ENCODE data around the gene CCDC179. TPM values are rescaled to one million over a fixed set of nuclear protein-coding genes. Genes with fewer than 3 reads are reported as not detected.

CCDC179 gene
- total RNA-seq, 4 donors from 2014 or later: not detected

DNA sequence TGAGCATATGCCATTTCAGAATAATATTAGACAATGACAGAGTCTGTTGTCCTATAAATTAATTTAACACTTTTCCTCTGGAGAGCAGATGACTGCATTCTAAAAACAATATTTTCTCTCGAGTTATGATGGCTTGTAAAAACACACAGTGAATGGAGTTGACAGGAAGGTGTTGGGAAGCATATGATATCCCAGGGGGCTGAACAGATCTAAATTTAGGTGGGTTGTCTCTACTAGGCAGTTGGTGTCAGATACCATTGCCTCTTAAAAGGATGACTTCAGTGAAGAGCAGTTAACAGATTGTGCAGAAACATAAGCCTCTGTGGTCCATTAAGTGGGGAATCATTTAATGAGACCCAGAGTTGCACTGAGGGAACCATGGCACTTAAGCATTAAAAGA lies 61.4 kb downstream of the CCDC179 start:
- Histone ChIP-seq H3K27me3 (no peaks in the 10 kb centered on the region), H3K36me3 (no peaks in the 10 kb centered on the region), H3K27ac (no peak overlapping the region), H3K4me3 (no peak overlapping the region), H3K9me3 (no peaks in the 10 kb centered on the region), H3K4me1 (no peaks in the 10 kb centered on the region)
- no peak for DNase-seq
- TF ChIP-seq CTCF (IDR thresholded peaks at IDR 0.05): no peak
- TF ChIP-seq POLR2A (IDR thresholded peaks at IDR 0.05): no peak

DNA sequence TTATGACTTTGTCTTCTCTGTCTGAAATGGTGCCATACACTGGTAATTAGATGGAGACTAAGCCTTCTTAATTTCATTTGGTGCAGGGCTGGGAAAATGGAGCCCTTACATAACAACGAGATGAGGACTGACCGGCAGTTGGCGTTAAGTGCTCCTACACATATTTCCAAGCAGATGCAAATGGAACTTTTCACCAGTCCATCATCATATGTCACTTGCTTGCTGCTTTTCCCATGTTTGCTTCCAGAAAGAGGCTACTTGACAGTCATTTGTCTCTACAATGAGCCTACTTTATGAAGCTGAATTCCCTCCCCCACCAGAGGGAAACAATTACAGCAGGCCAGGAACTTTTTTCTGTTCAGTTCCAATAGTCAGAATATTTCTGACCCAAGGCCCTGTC lies 63.2 kb downstream of the CCDC179 start:
- DNase-seq: no peak
- no peak overlapping the region for H3K27ac ChIP-seq
- TF ChIP-seq CTCF (IDR thresholded peaks at IDR 0.05) (no peak), POLR2A (IDR thresholded peaks at IDR 0.05) (no peak)

More for the DNA sequence above, 63.2 kb downstream of the CCDC179 start:
- Histone ChIP-seq H3K4me1 (no peaks in the 10 kb centered on the region), H3K9me3 (no peaks in the 10 kb centered on the region), H3K36me3 (no peaks in the 10 kb centered on the region), H3K4me3 (no peak overlapping the region), H3K27me3 (no peaks in the 10 kb centered on the region)

Other genes with a start within 250 kb of the CCDC179 start
- 10 to 100 TPM in 3 of 4 donors, 1 to 10 TPM in 1; 10.0 to 11.6 (median 11.4) TPM for gene FANCF, start 234.7 kb downstream of the CCDC179 start, total RNA-seq
- 10 to 100 TPM in 1 of 4 donors, 1 to 10 TPM in 3; 5.8 to 10.7 (median 8.7) TPM for gene GAS2, start 193.9 kb downstream of the CCDC179 start, total RNA-seq
- 10 to 100 TPM in 3 of 4 donors, 1 to 10 TPM in 1; 9.5 to 13.4 (median 12.0) TPM for gene SVIP, start 30.7 kb downstream of the CCDC179 start, total RNA-seq